ENCODE data around the gene KLC1. TPM values are rescaled to one million over a fixed set of nuclear protein-coding genes. Genes with fewer than 3 reads are reported as not detected.

The KLC1 gene
- total RNA-seq, 2 donors from 2014 or later: 78.1 to 112 TPM

GRCh38 chr14:103732868-103733620, 104.0 kb downstream of the KLC1 start:
- no peak for TF ChIP-seq CTCF (IDR thresholded peaks at IDR 0.05)
- Histone ChIP-seq H3K4me1 (no peaks in the 10 kb centered on the region), H3K9me3 (no peaks in the 10 kb centered on the region), H3K27me3 (no peaks in the 10 kb centered on the region), H3K9ac (ENCODE audit: low read depth in 2 of 2, low read length in 2 of 2) (no peak overlapping the region), H3K27ac (no peak overlapping the region), H3K4me3 (no peak overlapping the region), H3K36me3 (peaks cover 12% of the 10 kb centered on the region)
- intact Hi-C loops (cut with DNase I): no loop called here
- DNase-seq: no peak

GRCh38 chr14:103733651-103734050, 104.6 kb downstream of the KLC1 start:
- H3K36me3 ChIP-seq: peaks cover 12% of the 10 kb centered on the region
- H3K27me3 ChIP-seq: no peaks in the 10 kb centered on the region
- no peak overlapping the region for H3K9ac ChIP-seq (ENCODE audit: low read depth in 2 of 2, low read length in 2 of 2)
- no peaks in the 10 kb centered on the region for H3K9me3 ChIP-seq
- TF ChIP-seq CTCF (IDR thresholded peaks at IDR 0.05): no peak
- no peak overlapping the region for H3K4me3 ChIP-seq
- no peak for DNase-seq
- H3K27ac ChIP-seq: no peak overlapping the region
- intact Hi-C loops (cut with DNase I): no loop called here
- H3K4me1 ChIP-seq: no peaks in the 10 kb centered on the region

GRCh38 chr14:103734081-103734888, 105.3 kb downstream of the KLC1 start:
- Histone ChIP-seq H3K27me3 (no peaks in the 10 kb centered on the region), H3K9me3 (no peaks in the 10 kb centered on the region), H3K4me1 (no peaks in the 10 kb centered on the region), H3K9ac (ENCODE audit: low read depth in 2 of 2, low read length in 2 of 2) (no peak overlapping the region), H3K36me3 (peaks cover 12% of the 10 kb centered on the region), H3K4me3 (no peak overlapping the region), H3K27ac (no peak overlapping the region)
- intact Hi-C loops (cut with DNase I): no loop called here
- TF ChIP-seq CTCF (IDR thresholded peaks at IDR 0.05): no peak
- DNase-seq: no peak

- Histone ChIP-seq H3K9me3 (no peaks in the 10 kb centered on the region), H3K36me3 (peaks cover 12% of the 10 kb centered on the region)
- no peak for DNase-seq
Measured at GRCh38 chr14:103735022-103735421, 106.0 kb downstream of the KLC1 start.

GRCh38 chr14:103735439-103735814, 106.4 kb downstream of the KLC1 start:
- no peak overlapping the region for H3K4me3 ChIP-seq
- H3K9ac ChIP-seq (ENCODE audit: low read depth in 2 of 2, low read length in 2 of 2): no peak overlapping the region
- DNase-seq: no peak
- no peaks in the 10 kb centered on the region for H3K9me3 ChIP-seq
- no peak overlapping the region for H3K27ac ChIP-seq
- no peak for TF ChIP-seq CTCF (IDR thresholded peaks at IDR 0.05)
- intact Hi-C loops (cut with DNase I): no loop called here
- no peaks in the 10 kb centered on the region for H3K27me3 ChIP-seq
- peaks cover 12% of the 10 kb centered on the region for H3K36me3 ChIP-seq
- H3K4me1 ChIP-seq: no peaks in the 10 kb centered on the region

More at GRCh38 chr14:103735022-103735421, 106.0 kb downstream of the KLC1 start:
- Histone ChIP-seq H3K4me1 (no peaks in the 10 kb centered on the region), H3K9ac (ENCODE audit: low read depth in 2 of 2, low read length in 2 of 2) (no peak overlapping the region), H3K27ac (no peak overlapping the region), H3K27me3 (no peaks in the 10 kb centered on the region), H3K4me3 (no peak overlapping the region)
- intact Hi-C loops (cut with DNase I): no loop called here
- TF ChIP-seq CTCF (IDR thresholded peaks at IDR 0.05): no peak

Measured in colonic mucosa (tissue), 4 donors.